ENCODE measurements around the gene CLK2. TPM values are rescaled to one million over a fixed set of nuclear protein-coding genes. Genes with fewer than 3 reads are reported as not detected.

The CLK2 gene
- total RNA-seq = 30.8 and 37.7 TPM in 2 replicates

GRCh38 chr1:155273343-155274245 is at the start of gene CLK2:
TSS of gene CLK2 (minus strand) at chr1:155273504. CDS start at chr1:155270977, 2,527 bp downstream.

GRCh38 chr1:155320661-155321617 is 47.6 kb upstream of the CLK2 start, which contains the start of gene RUSC1:
TSS of gene RUSC1 (plus strand) at chr1:155320894. CDS start at chr1:155321774, 880 bp downstream.

DNA sequence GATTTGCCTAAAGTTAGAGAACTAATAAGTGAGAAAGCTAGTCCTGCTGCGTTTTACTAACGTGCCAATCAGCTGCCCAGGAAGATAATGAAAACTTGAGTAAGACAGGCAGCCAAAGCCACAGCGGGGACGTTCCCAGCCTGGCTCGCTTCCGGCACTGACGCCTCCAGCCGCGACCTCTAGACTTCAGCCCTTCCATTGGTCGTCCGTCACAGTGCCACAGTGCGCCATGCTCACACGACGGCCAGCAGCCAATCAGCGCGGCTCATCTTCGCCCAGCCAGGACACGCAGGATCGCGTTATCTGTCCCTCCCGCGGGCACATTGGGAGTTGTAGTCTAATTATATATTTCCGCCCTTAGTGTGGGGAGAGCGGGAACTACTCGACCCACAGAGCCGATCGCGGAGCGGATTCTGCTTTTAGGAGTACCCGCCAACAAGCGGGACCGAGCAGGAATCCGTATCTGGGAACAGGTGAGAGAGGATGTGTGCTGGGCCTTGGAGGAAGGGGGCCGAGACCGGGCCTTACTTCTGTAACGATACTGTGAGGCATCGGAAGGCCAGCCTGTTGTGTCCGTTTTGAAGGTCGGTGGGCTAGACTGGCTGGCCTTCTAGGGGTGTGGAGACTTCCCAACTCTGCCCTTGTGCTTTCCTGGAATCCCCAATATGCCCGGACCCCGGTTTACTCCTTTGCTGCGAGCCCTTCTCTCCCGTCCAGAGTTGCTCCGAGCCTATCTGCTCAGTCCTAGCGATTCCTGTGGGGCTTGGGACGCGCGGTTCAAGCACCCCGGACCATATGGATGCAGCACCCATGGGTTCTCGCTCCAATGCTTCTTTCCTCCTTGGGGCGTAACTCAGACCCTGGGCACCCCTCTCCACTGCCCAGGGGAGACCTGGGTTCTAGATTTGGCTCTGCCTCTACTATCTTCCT is 35.5 kb upstream of the CLK2 start, which contains the start of gene FDPS:
Gene FDPS (plus strand): TSS at position 374 of the 930 bp plus-strand sequence. CDS start 924 bp downstream, outside the sequence.

DNA sequence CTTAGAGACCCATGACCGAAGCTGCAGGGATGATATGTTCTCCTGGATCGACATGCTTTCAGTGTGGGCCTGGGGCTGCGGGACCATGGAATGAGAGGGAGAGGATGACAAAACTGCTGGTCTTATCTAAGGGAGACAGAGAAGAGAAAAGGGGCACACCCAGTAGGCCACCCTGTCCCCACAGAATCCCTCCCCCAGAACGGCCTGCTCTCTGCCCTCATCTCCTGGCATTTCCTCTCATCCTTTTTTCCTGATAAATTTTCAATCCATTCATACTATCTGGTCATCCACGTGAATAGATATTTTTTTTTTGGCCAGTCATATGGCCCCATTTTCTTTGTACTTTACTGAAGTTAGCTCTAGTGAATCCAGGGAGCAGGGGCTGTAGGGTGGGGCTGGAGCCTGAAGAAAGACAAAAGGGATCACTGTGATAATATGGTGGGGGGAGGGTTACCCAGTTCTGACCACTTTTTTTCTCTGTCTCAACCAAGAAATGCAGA is 28.1 kb upstream of the CLK2 start, which contains the start of gene PKLR:
Gene PKLR (minus strand): TSS at position 97 of the 500 bp plus-strand sequence. CDS start 43 bp downstream, at position 54.

DNA sequence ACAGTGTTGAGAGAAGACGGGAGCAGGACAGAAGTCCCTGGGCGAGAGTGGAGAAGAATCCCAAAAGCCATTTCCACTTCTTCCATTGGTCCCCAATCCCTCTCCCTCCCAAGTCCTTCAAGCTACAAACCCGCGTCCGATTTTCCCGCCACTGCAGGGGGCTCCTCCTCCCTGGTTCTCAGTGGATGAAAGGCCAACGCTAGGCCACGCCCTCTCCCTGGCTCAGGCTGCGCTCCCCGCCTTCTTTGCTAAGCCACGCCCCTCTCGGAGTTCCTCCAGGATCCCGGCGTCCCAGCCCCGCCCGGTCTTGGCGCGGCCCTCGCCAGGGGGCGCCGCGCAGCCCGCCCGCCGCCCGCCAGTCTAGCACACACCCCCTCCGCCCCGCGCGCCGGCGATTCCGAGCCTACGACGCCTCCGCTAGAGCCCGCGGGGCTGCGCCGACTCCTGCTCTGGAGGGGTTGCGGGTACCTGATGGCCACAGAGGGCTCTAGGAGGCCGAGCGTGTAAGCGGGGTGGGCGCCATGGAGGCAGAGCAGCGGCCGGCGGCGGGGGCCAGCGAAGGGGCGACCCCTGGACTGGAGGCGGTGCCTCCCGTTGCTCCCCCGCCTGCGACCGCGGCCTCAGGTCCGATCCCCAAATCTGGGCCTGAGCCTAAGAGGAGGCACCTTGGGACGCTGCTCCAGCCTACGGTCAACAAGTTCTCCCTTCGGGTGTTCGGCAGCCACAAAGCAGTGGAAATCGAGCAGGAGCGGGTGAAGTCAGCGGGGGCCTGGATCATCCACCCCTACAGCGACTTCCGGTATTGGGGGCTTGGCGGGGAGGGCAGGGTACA is 4.0 kb upstream of the CLK2 start, which contains the start of gene HCN3:
Gene HCN3 (plus strand): TSS at position 394 of the 832 bp plus-strand sequence. CDS start 128 bp downstream, at position 522.

DNA sequence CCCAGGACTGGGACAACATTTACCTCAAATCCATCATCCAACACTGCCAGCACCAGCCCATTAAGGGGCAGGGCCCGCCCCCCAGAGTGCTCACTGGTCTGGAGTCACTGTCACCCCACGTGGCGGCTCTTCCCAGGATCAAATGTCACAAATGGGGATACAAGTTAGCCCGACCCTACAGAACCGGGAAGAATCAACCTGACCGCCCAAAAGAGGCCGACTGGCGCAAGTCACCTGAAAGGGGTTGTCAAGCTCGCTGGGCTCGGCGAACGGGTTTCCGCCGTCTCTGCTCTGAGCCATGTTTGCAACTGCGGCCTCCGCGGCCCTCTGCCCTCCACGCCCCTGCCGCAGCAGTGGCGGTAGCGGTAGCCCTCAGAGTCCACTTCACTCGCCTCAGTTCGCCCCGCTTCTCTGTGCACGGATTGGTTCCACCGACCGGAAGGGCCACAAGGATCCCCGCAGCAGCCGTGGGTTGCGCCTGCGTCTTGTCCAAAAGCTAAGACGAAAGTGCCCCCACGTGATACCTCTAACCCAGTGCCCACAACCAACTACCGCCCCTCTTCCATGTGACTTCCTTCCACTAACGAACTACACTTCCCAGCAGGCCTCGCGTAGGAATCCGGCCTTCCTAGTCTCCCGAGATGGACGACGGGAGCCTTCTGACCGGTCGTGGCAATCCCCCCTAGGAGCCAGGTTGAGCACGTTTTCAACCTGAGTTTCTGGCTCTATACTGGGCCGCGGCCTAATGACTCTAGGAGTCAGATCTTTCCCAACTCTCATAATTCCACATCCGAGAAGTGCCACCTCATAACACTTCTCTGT is 11.2 kb downstream of the CLK2 start, which contains the start of gene SCAMP3:
Gene SCAMP3 (minus strand): TSS at position 509 of the 822 bp plus-strand sequence. CDS start 209 bp downstream, at position 300.

DNA sequence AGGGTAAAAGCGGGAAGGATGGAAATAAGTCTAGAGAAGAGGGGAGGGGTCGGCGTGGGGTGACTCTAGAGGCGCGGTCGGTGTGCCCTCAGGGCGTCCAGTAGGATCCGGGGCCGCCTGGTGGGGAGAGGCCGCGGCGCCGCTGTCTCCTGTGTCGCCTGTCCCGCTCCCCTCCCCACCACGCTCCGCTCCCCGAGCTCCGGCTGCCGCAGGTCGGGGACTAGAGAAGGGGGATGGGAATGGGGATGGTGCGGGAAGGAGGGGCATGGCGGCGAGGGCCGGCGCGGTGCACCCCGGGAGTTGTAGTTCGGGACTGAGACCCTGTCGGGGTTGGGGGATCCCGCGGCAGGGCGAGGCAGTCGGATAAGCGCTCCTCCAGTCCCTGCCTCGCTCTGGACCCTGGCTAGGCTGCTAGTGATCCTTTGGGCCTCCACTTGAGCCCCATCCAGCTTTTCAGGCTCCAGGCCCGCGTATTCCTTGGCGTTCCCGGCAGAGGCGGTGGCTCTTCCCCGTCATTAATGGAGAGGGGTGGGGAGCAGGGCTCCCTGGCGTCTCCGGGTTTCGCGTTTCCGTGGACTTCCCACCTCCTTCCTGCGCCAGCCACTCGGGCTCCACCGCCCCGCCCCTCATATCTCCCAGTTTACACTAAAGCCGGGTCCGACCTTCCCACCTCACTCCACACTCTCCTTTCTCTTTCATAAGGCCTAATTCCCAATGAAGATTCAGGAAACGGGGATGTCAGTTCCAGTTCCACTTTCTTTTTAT is 17.9 kb downstream of the CLK2 start, which contains the start of gene ENTREP3:
Gene ENTREP3 (minus strand): TSS at position 241 of the 765 bp plus-strand sequence. CDS start 606 bp downstream, outside the sequence.

Other genes starting within 250 kb of the CLK2 start
- 0.43 and 2.4 TPM in 2 replicates for gene DCST2, start 239.7 kb downstream of the CLK2 start, total RNA-seq
- 0.22 TPM in 1 of 2 replicates, not detected in the other for gene DCST1, start 239.7 kb downstream of the CLK2 start, total RNA-seq
- 110 and 156 TPM in 2 replicates for gene ADAM15, start 222.2 kb downstream of the CLK2 start, total RNA-seq
- gene EFNA4, start 209.8 kb downstream of the CLK2 start, total RNA-seq = 7.9 and 10.2 TPM in 2 replicates
- gene EFNA3, start 194.7 kb downstream of the CLK2 start, total RNA-seq = 2.0 and 3.5 TPM in 2 replicates
- 18.8 and 59.3 TPM in 2 replicates for gene EFNA1, start 145.6 kb downstream of the CLK2 start, total RNA-seq
- gene SLC50A1, start 137.7 kb downstream of the CLK2 start, total RNA-seq = 29.8 and 44.9 TPM in 2 replicates
- gene DPM3, start 133.0 kb downstream of the CLK2 start, total RNA-seq = 40.8 and 47.1 TPM in 2 replicates
- 98.0 and 123 TPM in 2 replicates for gene KRTCAP2, start 100.2 kb downstream of the CLK2 start, total RNA-seq
- 1.5 and 1.6 TPM in 2 replicates for gene TRIM46, start 99.7 kb downstream of the CLK2 start, total RNA-seq
- gene THBS3, start 65.6 kb downstream of the CLK2 start, total RNA-seq = 226 and 607 TPM in 2 replicates
- 27.9 and 69.6 TPM in 2 replicates for gene MTX1, start 64.8 kb downstream of the CLK2 start, total RNA-seq
- 9.0 and 10.7 TPM in 2 replicates for gene ENTREP3, start 18.0 kb downstream of the CLK2 start, total RNA-seq
- gene SCAMP3, start 11.1 kb downstream of the CLK2 start, total RNA-seq = 25.5 and 63.8 TPM in 2 replicates
- 2.2 and 4.7 TPM in 2 replicates for gene HCN3, start 4.0 kb upstream of the CLK2 start, total RNA-seq
- gene PKLR, start 27.9 kb upstream of the CLK2 start, total RNA-seq = under 0.01 TPM in 1 of 2 replicates, not detected in the other
- 63.2 and 157 TPM in 2 replicates for gene FDPS, start 35.4 kb upstream of the CLK2 start, total RNA-seq
- gene RUSC1, start 47.4 kb upstream of the CLK2 start, total RNA-seq = 24.7 and 37.0 TPM in 2 replicates

Data from placental epithelial cell (primary cell).